NCI-H1105 (cell line): ENCODE results near the gene CD9.
A peak's percentile ranks its signal among the peaks of the same experiment; 100 is the strongest.
"Not testable (repeated sequence)": the region's sequence is repeated elsewhere in the genome, so short reads cannot be mapped to it uniquely, and the experiment has no call there.

Source experiments
- DNase-seq: peaks from one replicate; lab custom pipeline; 2025; lab: John Stamatoyannopoulos, UW

Gene CD9

GRCh38 chr12:6180268-6181051, 19.7 kb upstream of the CD9 start:
- DNase-seq, result no peak

- DNase-seq, result no peak
Observed at GRCh38 chr12:6181166-6181565, 19.0 kb upstream of the CD9 start.

- DNase-seq, result no peak
Observed at GRCh38 chr12:6181583-6182278, 18.5 kb upstream of the CD9 start.

GRCh38 chr12:6182279-6182898, 17.8 kb upstream of the CD9 start:
- peak; percentile 67 for DNase-seq

GRCh38 chr12:6183689-6184428, 16.3 kb upstream of the CD9 start:
- no peak for DNase-seq

GRCh38 chr12:6185961-6186827, 14.0 kb upstream of the CD9 start:
- no peak for DNase-seq

- DNase-seq, result no peak
Observed at GRCh38 chr12:6187948-6188793, 12.0 kb upstream of the CD9 start.

- DNase-seq, result no peak
Observed at GRCh38 chr12:6189028-6189427, 11.2 kb upstream of the CD9 start.

GRCh38 chr12:6189952-6190598, 10.1 kb upstream of the CD9 start:
- DNase-seq, result not testable (repeated sequence)

GRCh38 chr12:6190767-6191530, 9.3 kb upstream of the CD9 start:
- DNase-seq, result not testable (repeated sequence)

- no peak for DNase-seq
Observed at GRCh38 chr12:6192604-6193380, 7.4 kb upstream of the CD9 start.

- no peak for DNase-seq
Observed at GRCh38 chr12:6193853-6194815, 6.1 kb upstream of the CD9 start.

- peak; percentile 79 for DNase-seq
Observed at GRCh38 chr12:6195665-6196535, 4.3 kb upstream of the CD9 start.

- no peak for DNase-seq
Observed at GRCh38 chr12:6198051-6198450, 2.1 kb upstream of the CD9 start.

GRCh38 chr12:6198556-6198955, 1.6 kb upstream of the CD9 start:
- DNase-seq, result no peak

- no peak for DNase-seq
Observed at GRCh38 chr12:6198985-6199530, 1.1 kb upstream of the CD9 start.
